Ascending aorta (tissue), 2 donors: ENCODE data around the gene IFNB1. TPM values are rescaled to one million over a fixed set of nuclear protein-coding genes. Genes with fewer than 3 reads are reported as not detected.
A peak's percentile ranks its signal among the peaks of the same experiment; 100 is the strongest.

Experiments
- DNase-seq, 2 donors: peaks; one replicate each; pipeline ENCODE4 v3.0.0-alpha.2; 2019; ENCODE audit warnings: low spot score in 2 of 2
- H3K27ac ChIP-seq, 2 donors: fragments of 200-600 bp; sonication (generic); one replicate each; pipeline ENCODE4 v1.5.1; 2016 to 2017; ENCODE audit warnings: mild to moderate bottlenecking in 1 of 2
- H3K27me3 ChIP-seq: fragments of 200-600 bp; sonication (generic); one replicate; pipeline ENCODE4 v1.5.1; 2017
- H3K36me3 ChIP-seq, 2 donors: fragments of 200-600 bp; sonication (generic); one replicate each; pipeline ENCODE4 v1.5.1; 2016
- H3K4me1 ChIP-seq, 2 donors: fragments of 200-600 bp; sonication (generic); one replicate each; pipeline ENCODE4 v1.5.1; 2016 to 2017; ENCODE audit warnings: mild to moderate bottlenecking in 1 of 2
- H3K4me3 ChIP-seq, 2 donors: fragments of 200-600 bp; sonication (generic); one replicate each; pipeline ENCODE4 v1.5.1; 2016 to 2017; ENCODE audit warnings: mild to moderate bottlenecking in 1 of 2
- H3K9me3 ChIP-seq, 2 donors: fragments of 200-600 bp; sonication (generic); one replicate each; pipeline ENCODE4 v1.5.1; 2016
- intact Hi-C: fragments of 100-400 bp; cut with DNase I; formaldehyde crosslinking; loops from one replicate; pipeline ENCODE4 v1.15.1; 2023
- total RNA-seq: library from RNA; depleted of rRNA; stranded (reverse); fragments of >200 nt; gene quantifications from one replicate; pipeline ENCODE4 v1.1.0, GENCODE V29; 2016
- TF ChIP-seq, protein P1 (sequence below), 3 experiments: fragments of 200-600 bp in 2 of 3; fragments of 450-650 bp in 1 of 3; sonication (generic) in 2 of 3; IDR thresholded peaks; one replicate each; pipeline ENCODE4 v1.5.1; 2016 to 2019; ENCODE audit warnings: antibody characterized with exemption in 3 of 3, mild to moderate bottlenecking in 1 of 3, moderate library complexity in 1 of 3

Gene IFNB1
- total RNA-seq, 1 donor from 2014 or later, result not detected

- TF ChIP-seq, protein P1, sequence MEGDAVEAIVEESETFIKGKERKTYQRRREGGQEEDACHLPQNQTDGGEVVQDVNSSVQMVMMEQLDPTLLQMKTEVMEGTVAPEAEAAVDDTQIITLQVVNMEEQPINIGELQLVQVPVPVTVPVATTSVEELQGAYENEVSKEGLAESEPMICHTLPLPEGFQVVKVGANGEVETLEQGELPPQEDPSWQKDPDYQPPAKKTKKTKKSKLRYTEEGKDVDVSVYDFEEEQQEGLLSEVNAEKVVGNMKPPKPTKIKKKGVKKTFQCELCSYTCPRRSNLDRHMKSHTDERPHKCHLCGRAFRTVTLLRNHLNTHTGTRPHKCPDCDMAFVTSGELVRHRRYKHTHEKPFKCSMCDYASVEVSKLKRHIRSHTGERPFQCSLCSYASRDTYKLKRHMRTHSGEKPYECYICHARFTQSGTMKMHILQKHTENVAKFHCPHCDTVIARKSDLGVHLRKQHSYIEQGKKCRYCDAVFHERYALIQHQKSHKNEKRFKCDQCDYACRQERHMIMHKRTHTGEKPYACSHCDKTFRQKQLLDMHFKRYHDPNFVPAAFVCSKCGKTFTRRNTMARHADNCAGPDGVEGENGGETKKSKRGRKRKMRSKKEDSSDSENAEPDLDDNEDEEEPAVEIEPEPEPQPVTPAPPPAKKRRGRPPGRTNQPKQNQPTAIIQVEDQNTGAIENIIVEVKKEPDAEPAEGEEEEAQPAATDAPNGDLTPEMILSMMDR (IDR thresholded peaks at IDR 0.05), result peak in 1 of 3 experiments; percentile 4
- peaks cover 0 to 4% of the 10 kb centered on the region in 2 donors for H3K4me1 ChIP-seq
- H3K27me3 ChIP-seq, result no peaks in the 10 kb centered on the region
- intact Hi-C loops, result loop anchor here (2.0 to 5.0 kb wide), 2 partner anchors 40 to 49 kb away; no protein-coding TSS in a partner anchor
- H3K4me3 ChIP-seq, result peak within 1 kb of the TSS; percentile 66 to 79
- DNase-seq, result peak in 1 of 2 donors; percentile 79
- H3K27ac ChIP-seq, result peak within 1 kb of the TSS; percentile 77 to 82
- no peaks in the 10 kb centered on the region for H3K36me3 ChIP-seq
- H3K9me3 ChIP-seq, result no peaks in the 10 kb centered on the region
Measured at GRCh38 chr9:21031091-21031807, 46.5 kb downstream of the IFNB1 start, which contains the start of gene HACD4. Gene HACD4, minus strand, starts transcription at chr9:21031640. Its CDS starts 50 bp downstream, at chr9:21031590.

GRCh38 chr9:21030389-21031035 lies 47.2 kb downstream of the IFNB1 start:
- Histone ChIP-seq H3K4me3 (peak overlapping the region; percentile 66 to 79), H3K4me1 (peaks cover 0 to 4% of the 10 kb centered on the region in 2 donors), H3K27ac (peak overlapping the region; percentile 77 to 82), H3K9me3 (no peaks in the 10 kb centered on the region), H3K27me3 (no peaks in the 10 kb centered on the region), H3K36me3 (no peaks in the 10 kb centered on the region)
- TF ChIP-seq, protein P1 (IDR thresholded peaks at IDR 0.05), result no peak
- no peak for DNase-seq
- intact Hi-C loops, result loop anchor here (2.0 to 5.0 kb wide), 2 partner anchors 40 to 48 kb away; no protein-coding TSS in a partner anchor

GRCh38 chr9:21029661-21030060 lies 48.1 kb downstream of the IFNB1 start:
- no peak for DNase-seq
- Histone ChIP-seq H3K27ac (no peak overlapping the region), H3K9me3 (no peaks in the 10 kb centered on the region), H3K4me1 (peaks cover 0 to 4% of the 10 kb centered on the region in 2 donors), H3K4me3 (no peak overlapping the region), H3K36me3 (no peaks in the 10 kb centered on the region), H3K27me3 (no peaks in the 10 kb centered on the region)
- TF ChIP-seq, protein P1 (IDR thresholded peaks at IDR 0.05), result no peak
- intact Hi-C loops, result loop anchor here (2.0 to 5.0 kb wide), 2 partner anchors 41 to 47 kb away; no protein-coding TSS in a partner anchor

DNA sequence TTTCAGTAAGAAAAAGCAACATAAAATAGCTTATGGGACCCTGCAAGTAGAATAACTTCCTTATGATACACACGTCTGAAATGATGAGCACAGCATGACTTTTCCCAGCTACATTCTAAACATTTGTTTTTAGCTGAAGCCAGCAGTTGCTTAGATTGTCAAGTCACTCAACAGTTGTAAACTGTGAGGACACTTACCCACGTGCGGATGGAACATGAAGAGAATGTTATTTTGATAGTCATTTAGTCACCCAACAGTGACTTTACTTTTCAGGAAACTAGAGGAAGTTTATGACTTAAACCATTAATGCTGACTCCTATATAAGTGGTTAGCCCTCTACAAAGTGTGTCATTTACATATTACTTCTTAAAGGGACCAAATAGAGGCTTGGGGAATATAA lies 49.3 kb downstream of the IFNB1 start:
- Histone ChIP-seq H3K4me1 (peaks cover 0 to 4% of the 10 kb centered on the region in 2 donors), H3K27me3 (no peaks in the 10 kb centered on the region), H3K9me3 (no peaks in the 10 kb centered on the region), H3K36me3 (no peaks in the 10 kb centered on the region), H3K27ac (peak overlapping the region in 1 of 2 donors; percentile 20), H3K4me3 (no peak overlapping the region)
- DNase-seq, result no peak
- TF ChIP-seq, protein P1 (IDR thresholded peaks at IDR 0.05), result no peak
- intact Hi-C loops, result no loop called here

DNA sequence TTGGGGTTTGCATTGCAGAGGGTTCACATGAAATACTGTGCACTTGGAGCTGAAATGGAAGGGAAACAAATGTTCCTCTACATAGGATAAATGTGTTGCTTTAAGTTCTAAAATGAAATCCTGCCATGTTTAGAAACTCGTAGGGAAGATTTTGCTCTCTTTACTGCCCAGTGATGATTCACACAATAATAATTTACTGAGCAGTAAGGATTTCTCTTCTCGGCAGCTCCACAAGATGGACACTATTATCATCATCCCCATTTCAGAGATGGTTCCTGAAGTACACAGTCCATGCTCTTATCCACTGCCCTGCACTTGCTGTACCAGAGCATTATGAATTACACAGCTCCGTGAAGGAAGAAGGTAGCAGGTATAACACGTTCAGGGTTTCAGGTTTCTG lies 50.4 kb downstream of the IFNB1 start:
- no peak overlapping the region for H3K27ac ChIP-seq
- intact Hi-C loops, result no loop called here
- H3K27me3 ChIP-seq, result no peaks in the 10 kb centered on the region
- no peak for DNase-seq
- H3K4me1 ChIP-seq, result peaks cover 0 to 4% of the 10 kb centered on the region in 2 donors
- H3K36me3 ChIP-seq, result no peaks in the 10 kb centered on the region
- H3K4me3 ChIP-seq, result no peak overlapping the region
- TF ChIP-seq, protein P1 (IDR thresholded peaks at IDR 0.05), result no peak
- no peaks in the 10 kb centered on the region for H3K9me3 ChIP-seq

Other genes starting within 250 kb of the IFNB1 start
- gene HACD4, start 46.3 kb downstream of the IFNB1 start, total RNA-seq, result 4.6 TPM
- gene IFNW1, start 63.9 kb upstream of the IFNB1 start, total RNA-seq, result not detected
- gene IFNA21, start 88.7 kb upstream of the IFNB1 start, total RNA-seq, result not detected
- gene IFNA4, start 109.6 kb upstream of the IFNB1 start, total RNA-seq, result not detected
- gene IFNA7, start 124.3 kb upstream of the IFNB1 start, total RNA-seq, result not detected
- not detected for gene IFNA10, start 129.2 kb upstream of the IFNB1 start, total RNA-seq
- gene IFNA16, start 139.4 kb upstream of the IFNB1 start, total RNA-seq, result not detected
- gene IFNA17, start 150.3 kb upstream of the IFNB1 start, total RNA-seq, result not detected
- gene IFNA14, start 162.1 kb upstream of the IFNB1 start, total RNA-seq, result not detected
- 4.0 TPM for gene IFNA5, start 227.4 kb upstream of the IFNB1 start, total RNA-seq